ENCODE data around the gene SLC25A53.
A peak's percentile ranks its signal among the peaks of the same experiment; 100 is the strongest.

Gene SLC25A53

DNA sequence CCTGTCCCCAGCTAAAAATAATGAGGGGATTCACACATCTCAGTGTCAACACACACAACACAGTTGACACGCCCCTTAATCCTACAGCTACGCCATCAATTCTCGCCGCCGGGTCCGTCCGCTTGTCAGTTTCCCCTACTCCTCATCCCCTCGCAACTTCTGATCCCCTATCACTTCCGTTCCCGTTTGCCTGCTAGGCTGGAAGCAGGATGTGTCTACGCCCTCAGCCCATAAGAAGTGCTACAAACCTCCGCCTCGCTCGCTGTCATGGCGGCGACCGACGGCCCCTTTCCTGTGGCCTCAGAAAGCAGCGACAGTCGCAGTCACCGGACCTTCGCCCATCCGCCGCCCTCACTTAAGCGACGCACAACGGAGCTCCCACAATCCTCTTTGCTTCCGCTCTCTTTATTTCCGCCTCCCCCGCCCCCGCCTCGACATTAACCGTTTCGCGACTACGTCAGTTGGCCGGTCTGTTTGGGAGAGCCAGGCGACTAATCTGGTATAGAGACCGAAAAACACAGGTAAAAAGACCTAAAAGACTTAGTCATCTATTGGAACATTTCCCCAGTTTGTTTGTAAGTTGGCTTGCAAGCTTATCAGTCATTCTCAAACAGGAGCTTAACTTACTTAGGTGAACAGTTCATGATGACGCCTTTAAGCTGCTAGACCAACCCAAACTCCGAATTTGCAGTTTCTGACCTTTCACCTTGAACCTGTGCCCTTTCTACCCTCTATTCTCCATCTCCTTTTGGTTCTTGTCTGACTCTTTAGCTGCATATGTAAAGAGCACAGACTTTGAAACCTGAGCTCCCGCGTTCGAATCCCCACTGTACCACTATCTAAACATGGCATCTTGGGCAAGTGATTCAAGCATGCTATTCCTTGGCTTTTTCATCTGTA is at the start of gene SLC25A53 (continued):
- no peak; the same call in 1 of the 2 replicates for TF ChIP-seq ZNF654 (tag by site-specific recombination; IDR thresholded peaks at IDR 0.05; ENCODE audit: low read depth)
- peak; percentile 95 for TF ChIP-seq ZNF76 (tag by site-specific recombination; IDR thresholded peaks at IDR 0.05; ENCODE audit: borderline replicate concordance, low read depth)
- TF ChIP-seq REPIN1 (tag by site-specific recombination; IDR thresholded peaks at IDR 0.05; ENCODE audit: low read depth): peak; percentile 75; the same call in 1 of the 2 replicates
- no peak; the same call in 1 of the 2 replicates for TF ChIP-seq CTCF (tag by site-specific recombination; IDR thresholded peaks at IDR 0.05)
- TF ChIP-seq ZNF501 (tag by site-specific recombination; IDR thresholded peaks at IDR 0.05): peak; percentile 99
- no peak; the same call in 1 of the 2 replicates for TF ChIP-seq ZIC2 (tag by site-specific recombination; IDR thresholded peaks at IDR 0.05)
- peak; percentile 49 for TF ChIP-seq ZBTB10 (tag by site-specific recombination; IDR thresholded peaks at IDR 0.05)
- TF ChIP-seq ZNF214 (tag by site-specific recombination; IDR thresholded peaks at IDR 0.05; ENCODE audit: borderline replicate concordance): no peak
- TF ChIP-seq ZNF10 (tag by site-specific recombination; IDR thresholded peaks at IDR 0.05): no peak; the same call in 1 of the 2 replicates
- TF ChIP-seq ZNF391 (tag by site-specific recombination; IDR thresholded peaks at IDR 0.05; ENCODE audit: borderline replicate concordance, low read depth): peak; percentile 90; the same call in 1 of the 2 replicates
- no peak for TF ChIP-seq HIC1 (tag by site-specific recombination; IDR thresholded peaks at IDR 0.05)
- TF ChIP-seq, protein P1, sequence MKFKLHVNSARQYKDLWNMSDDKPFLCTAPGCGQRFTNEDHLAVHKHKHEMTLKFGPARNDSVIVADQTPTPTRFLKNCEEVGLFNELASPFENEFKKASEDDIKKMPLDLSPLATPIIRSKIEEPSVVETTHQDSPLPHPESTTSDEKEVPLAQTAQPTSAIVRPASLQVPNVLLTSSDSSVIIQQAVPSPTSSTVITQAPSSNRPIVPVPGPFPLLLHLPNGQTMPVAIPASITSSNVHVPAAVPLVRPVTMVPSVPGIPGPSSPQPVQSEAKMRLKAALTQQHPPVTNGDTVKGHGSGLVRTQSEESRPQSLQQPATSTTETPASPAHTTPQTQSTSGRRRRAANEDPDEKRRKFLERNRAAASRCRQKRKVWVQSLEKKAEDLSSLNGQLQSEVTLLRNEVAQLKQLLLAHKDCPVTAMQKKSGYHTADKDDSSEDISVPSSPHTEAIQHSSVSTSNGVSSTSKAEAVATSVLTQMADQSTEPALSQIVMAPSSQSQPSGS (tag by site-specific recombination; IDR thresholded peaks at IDR 0.05; ENCODE audit: low read depth): peak; percentile 85
- peak; percentile 88 for TF ChIP-seq ZSCAN23 (tag by site-specific recombination; IDR thresholded peaks at IDR 0.05)
- TF ChIP-seq ZNF521 (tag by site-specific recombination; IDR thresholded peaks at IDR 0.05): no peak
- TF ChIP-seq ZFHX2 (tag by site-specific recombination; conservative IDR thresholded peaks at IDR 0.05): peak; percentile 84
- TF ChIP-seq ZSCAN5A (tag by site-specific recombination; IDR thresholded peaks at IDR 0.05): peak; percentile 98
- peak; percentile 70; the same call in 1 of the 2 replicates for TF ChIP-seq KLF10 (tag by site-specific recombination; IDR thresholded peaks at IDR 0.05)
- peak; percentile 63 for TF ChIP-seq ZNF18 (tag by site-specific recombination; IDR thresholded peaks at IDR 0.05)
- peak; percentile 7; the same call in 1 of the 2 replicates for TF ChIP-seq ZNF426 (tag by site-specific recombination; IDR thresholded peaks at IDR 0.05)
- TF ChIP-seq PATZ1 (tag by site-specific recombination; IDR thresholded peaks at IDR 0.05): peak; percentile 95
- TF ChIP-seq ZNF473 (tag by site-specific recombination; IDR thresholded peaks at IDR 0.05): no peak
- TF ChIP-seq ZXDB (tag by site-specific recombination; IDR thresholded peaks at IDR 0.05): peak; percentile 98
- no peak for TF ChIP-seq ZNF37A (tag by site-specific recombination; IDR thresholded peaks at IDR 0.05)
- TF ChIP-seq SETDB1 (IDR thresholded peaks at IDR 0.05; ENCODE audit: insufficient read length, low read length): peak; percentile 55

Data from HEK293 (cell line).